GM21367 (cell line): ENCODE results near the gene LIPE.
"Not testable (repeated sequence)": the region's sequence is repeated elsewhere in the genome, so short reads cannot be mapped to it uniquely, and the experiment has no call there.

ENCODE experiments used
- ATAC-seq: cut with Tn5 transposase; IDR thresholded peaks from one replicate; pipeline ENCODE4 v1.9.1; 2021; ENCODE audit not compliant: unreplicated experiment

LIPE gene

GRCh38 chr19:42427313-42427712, at the start of gene LIPE:
LIPE (minus strand) TSS chr19:42427388; CDS start chr19:42427149, 239 bp downstream.
- no peak for ATAC-seq

- ATAC-seq: no peak
Measured at GRCh38 chr19:42475366-42475765, 48.2 kb upstream of the LIPE start.

GRCh38 chr19:42474743-42475142, 47.6 kb upstream of the LIPE start:
- ATAC-seq: no peak

GRCh38 chr19:42473686-42474085, 46.5 kb upstream of the LIPE start:
- ATAC-seq: no peak

GRCh38 chr19:42472402-42473147, 45.4 kb upstream of the LIPE start:
- no peak for ATAC-seq

GRCh38 chr19:42471554-42472249, 44.5 kb upstream of the LIPE start:
- ATAC-seq: no peak

- ATAC-seq: no peak
Measured at GRCh38 chr19:42469311-42470235, 42.4 kb upstream of the LIPE start.

GRCh38 chr19:42468273-42468796, 41.1 kb upstream of the LIPE start:
- ATAC-seq: no peak

GRCh38 chr19:42467183-42467760, 40.1 kb upstream of the LIPE start:
- no peak for ATAC-seq

GRCh38 chr19:42466521-42467182, 39.5 kb upstream of the LIPE start:
- no peak for ATAC-seq

GRCh38 chr19:42465827-42466280, 38.7 kb upstream of the LIPE start:
- peak; percentile 57 for ATAC-seq

- no peak for ATAC-seq
Measured at GRCh38 chr19:42461700-42462324, 34.6 kb upstream of the LIPE start.

GRCh38 chr19:42461231-42461630, 34.0 kb upstream of the LIPE start:
- ATAC-seq: not testable (repeated sequence)

GRCh38 chr19:42459926-42460325, 32.7 kb upstream of the LIPE start:
- ATAC-seq: no peak

- ATAC-seq: no peak
Measured at GRCh38 chr19:42455621-42456081, 28.5 kb upstream of the LIPE start.

GRCh38 chr19:42455086-42455485, 27.9 kb upstream of the LIPE start:
- no peak for ATAC-seq

- no peak for ATAC-seq
Measured at GRCh38 chr19:42452590-42452989, 25.4 kb upstream of the LIPE start.

- no peak for ATAC-seq
Measured at GRCh38 chr19:42450314-42450934, 23.2 kb upstream of the LIPE start.

GRCh38 chr19:42448306-42448705, 21.1 kb upstream of the LIPE start:
- ATAC-seq: not testable (repeated sequence)
